Astrocyte of the cerebellum (primary cell): Measurements from ENCODE around the gene PCYT2.

ENCODE experiments used
- DNase-seq: peaks from one replicate; pipeline ENCODE4 v3.0.0-alpha.2; 2011; ENCODE audit warnings: low read depth
- H3K4me3 ChIP-seq: 2 replicates; pipeline ENCODE4 v1.5.1; 2011; ENCODE audit warnings: mild to moderate bottlenecking, low read depth, low read length, moderate library complexity
- CTCF ChIP-seq: IDR thresholded peaks from 2 replicates; pipeline ENCODE4 v1.5.1; 2012; ENCODE audit warnings: low read length, low read depth, moderate library complexity, mild to moderate bottlenecking; ENCODE audit errors: missing control alignments
- in situ Hi-C: cut with HindIII; loops from 2 replicates; pipeline ENCODE4 v1.10.0; 2017; ENCODE audit warnings: low sequenced_read_pairs

The PCYT2 gene

GRCh38 chr17:81859906-81860755, 51.1 kb downstream of the PCYT2 start, which contains the start of gene P4HB:
Gene P4HB, minus strand, starts transcription at chr17:81860535. Its CDS starts 64 bp downstream, at chr17:81860471.
- in situ Hi-C loops, result no loop called here
- H3K4me3 ChIP-seq, result peak within 1 kb of the TSS; percentile 89
- DNase-seq, result no peak
- TF ChIP-seq CTCF, result no peak

- no peak for DNase-seq
- H3K4me3 ChIP-seq, result peak overlapping the region; percentile 51
- TF ChIP-seq CTCF, result no peak
- in situ Hi-C loops, result no loop called here
Measured at GRCh38 chr17:81858967-81859905, 52.0 kb downstream of the PCYT2 start.

DNA sequence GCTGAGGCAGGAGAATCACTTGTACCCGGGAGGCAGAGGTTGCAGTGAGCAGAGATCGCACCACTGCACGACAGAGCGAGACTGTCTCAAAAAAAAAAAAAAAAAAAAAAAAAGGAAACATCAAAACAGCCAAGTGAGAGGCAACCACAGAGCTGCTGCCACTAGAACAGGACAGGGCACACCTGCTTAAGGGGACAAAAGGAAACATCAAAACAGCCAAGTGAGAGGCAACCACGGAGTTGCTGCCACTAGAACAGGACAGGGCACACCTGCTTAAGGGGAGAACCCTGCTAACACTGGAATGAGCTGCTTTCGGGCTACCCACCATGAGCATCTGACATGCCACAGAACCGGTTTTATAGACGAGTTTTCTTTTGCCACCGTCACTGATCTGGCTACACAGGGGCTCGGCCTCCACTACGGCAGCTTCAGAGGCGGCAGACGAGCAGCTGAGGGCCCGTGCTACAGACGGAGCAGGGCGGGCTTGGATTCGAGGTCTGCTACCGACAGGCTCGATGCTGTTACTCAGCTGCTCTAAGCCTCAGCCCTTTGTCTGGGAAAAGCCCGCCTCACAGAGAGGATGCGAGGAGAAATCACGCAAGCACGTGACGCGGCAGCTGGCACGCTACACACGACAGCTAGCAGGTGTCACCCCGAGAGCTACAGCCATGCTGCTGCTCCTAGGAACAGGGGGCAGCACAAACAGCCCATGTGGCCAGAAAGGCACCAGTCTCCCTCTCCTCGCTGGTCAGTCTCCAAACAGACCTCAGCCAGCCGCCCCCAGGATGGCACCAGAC, 52.8 kb downstream of the PCYT2 start:
- DNase-seq, result no peak
- H3K4me3 ChIP-seq, result peak overlapping the region; percentile 51
- TF ChIP-seq CTCF, result no peak
- in situ Hi-C loops, result no loop called here

DNA sequence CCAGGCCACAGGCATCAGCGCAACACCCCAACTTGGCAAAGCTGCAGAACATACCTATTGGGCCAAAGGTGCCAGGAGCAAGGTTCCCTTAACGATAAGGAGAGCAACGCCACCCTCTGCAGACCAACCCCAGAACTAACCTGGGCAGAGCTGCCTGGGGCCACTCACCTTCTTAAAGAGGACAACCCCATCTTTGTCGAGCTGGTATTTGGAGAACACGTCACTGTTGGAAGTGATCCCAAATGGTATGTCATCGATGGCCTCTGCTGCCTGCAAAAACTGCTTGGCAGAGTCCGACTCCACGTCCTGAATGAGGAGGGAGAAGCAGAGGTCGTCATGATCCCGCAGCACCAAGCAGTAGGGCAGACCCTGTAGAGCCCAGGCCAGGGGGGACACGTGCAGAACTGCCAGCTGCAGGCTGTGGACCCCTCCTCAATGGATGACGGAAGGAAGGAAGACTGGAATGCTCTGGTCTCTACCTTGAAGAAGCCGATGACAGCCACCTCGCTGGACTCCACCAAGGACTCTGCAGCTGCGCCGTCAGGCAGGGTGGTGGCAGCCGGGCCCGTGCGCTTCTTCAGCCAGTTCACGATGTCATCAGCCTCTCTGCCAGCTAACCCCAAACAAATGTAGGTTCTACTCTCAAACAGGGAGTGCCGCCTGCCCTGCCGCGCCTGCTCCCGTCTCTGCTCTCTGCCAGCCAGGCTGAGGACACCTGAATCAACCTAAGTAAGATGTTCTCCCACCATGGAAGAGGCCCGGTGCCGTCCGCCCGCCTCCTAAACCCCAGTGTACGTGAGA, 56.0 kb downstream of the PCYT2 start:
- H3K4me3 ChIP-seq, result no peak overlapping the region
- DNase-seq, result no peak
- in situ Hi-C loops, result no loop called here
- no peak for TF ChIP-seq CTCF

GRCh38 chr17:81852237-81852636, 59.0 kb downstream of the PCYT2 start:
- no peak overlapping the region for H3K4me3 ChIP-seq
- no peak for DNase-seq
- TF ChIP-seq CTCF, result no peak
- in situ Hi-C loops, result no loop called here
